Glutamatergic neuron (in vitro differentiated cells): ENCODE measurements around the gene ACAA1. TPM values are rescaled to one million over a fixed set of nuclear protein-coding genes. Genes with fewer than 3 reads are reported as not detected.

Experiments
- DNase-seq: peaks from one replicate; pipeline ENCODE4 v3.0.0; 2022
- H3K27ac Mint-ChIP-seq: one replicate; pipeline ENCODE4 v1.8.0; 2020; ENCODE audit warnings: mild to moderate bottlenecking, mixed read lengths, inconsistent platforms; ENCODE audit not compliant: unreplicated experiment
- H3K27me3 Mint-ChIP-seq: one replicate; pipeline ENCODE4 v1.8.0; 2020; ENCODE audit warnings: mild to moderate bottlenecking, moderate library complexity, mixed read lengths, inconsistent platforms; ENCODE audit not compliant: unreplicated experiment
- H3K36me3 Mint-ChIP-seq: one replicate; pipeline ENCODE4 v1.8.0; 2020; ENCODE audit warnings: mild to moderate bottlenecking, mixed read lengths, inconsistent platforms; ENCODE audit not compliant: unreplicated experiment
- H3K4me1 Mint-ChIP-seq: one replicate; pipeline ENCODE4 v1.8.0; 2020; ENCODE audit warnings: mild to moderate bottlenecking, low read depth, mixed read lengths, inconsistent platforms; ENCODE audit not compliant: unreplicated experiment
- H3K4me3 Mint-ChIP-seq: one replicate; pipeline ENCODE4 v1.8.0; 2020; ENCODE audit warnings: mild to moderate bottlenecking, mixed read lengths, inconsistent platforms; ENCODE audit not compliant: unreplicated experiment
- H3K9me3 Mint-ChIP-seq: one replicate; pipeline ENCODE4 v1.8.0; 2020; ENCODE audit warnings: mild to moderate bottlenecking, moderate library complexity, mixed read lengths, inconsistent platforms; ENCODE audit not compliant: unreplicated experiment
- CTCF ChIP-seq: fragments of 200-600 bp; sonication (generic); IDR thresholded peaks from one replicate; pipeline ENCODE4 v1.5.0; 2021; ENCODE audit not compliant: partially characterized antibody, unreplicated experiment
- total RNA-seq: library from RNA; stranded (reverse); fragmentation: NEBNext Ultra II Directional; extraction: Animal tissue kit (Norgen Biotek cat#: 25700); gene quantifications from one replicate; pipeline ENCODE4 v1.2.1, GENCODE V29; 2021; ENCODE audit not compliant: unreplicated experiment

Gene ACAA1
- total RNA-seq, 1 donor from 2014 or later: 89.8 TPM

DNA sequence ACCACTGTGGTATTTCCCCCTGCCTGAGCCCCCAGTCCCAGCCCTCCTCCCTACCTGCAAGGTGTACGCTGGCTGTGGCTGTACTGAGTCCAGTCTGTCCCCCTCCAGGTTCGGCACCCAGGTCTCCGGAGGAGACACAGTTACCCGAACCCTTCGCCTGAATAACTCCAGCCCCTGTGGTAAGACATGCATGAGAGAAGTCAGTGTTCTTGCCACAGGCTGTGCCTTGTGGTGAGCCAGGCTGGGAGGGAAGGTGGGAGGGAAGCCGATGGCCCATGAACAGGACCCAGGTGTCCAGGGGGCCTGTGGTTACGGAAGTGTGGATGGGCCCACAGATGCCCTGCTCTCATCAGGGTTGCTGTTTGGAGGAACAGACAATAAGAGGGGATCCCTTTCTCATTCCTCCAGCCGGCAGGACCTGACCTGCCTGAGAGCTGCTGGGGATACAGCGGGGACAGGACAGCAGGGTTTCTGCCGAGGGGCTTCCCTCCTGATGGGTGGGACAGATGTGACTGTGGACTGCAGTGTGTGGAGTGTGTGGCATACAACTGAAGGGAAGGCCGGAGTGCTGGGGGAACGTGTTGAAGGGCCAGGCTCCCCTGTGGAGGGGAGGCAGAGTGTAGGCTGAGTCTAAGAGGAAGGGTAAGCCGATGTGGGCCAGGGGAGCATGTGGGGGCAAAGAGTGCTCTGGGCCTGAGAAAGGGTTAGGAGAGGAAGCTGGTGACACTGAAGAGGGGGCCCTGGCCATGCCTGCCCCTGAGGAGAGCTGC, 21.9 kb downstream of the ACAA1 start:
- Mint-ChIP-seq H3K9me3 (peaks cover 3% of the 10 kb centered on the region), H3K36me3 (no peaks in the 10 kb centered on the region), H3K4me1 (no peaks in the 10 kb centered on the region), H3K27me3 (peaks cover 9% of the 10 kb centered on the region), H3K27ac (no peak overlapping the region), H3K4me3 (no peak overlapping the region)
- no peak for DNase-seq
- TF ChIP-seq CTCF: no peak

DNA sequence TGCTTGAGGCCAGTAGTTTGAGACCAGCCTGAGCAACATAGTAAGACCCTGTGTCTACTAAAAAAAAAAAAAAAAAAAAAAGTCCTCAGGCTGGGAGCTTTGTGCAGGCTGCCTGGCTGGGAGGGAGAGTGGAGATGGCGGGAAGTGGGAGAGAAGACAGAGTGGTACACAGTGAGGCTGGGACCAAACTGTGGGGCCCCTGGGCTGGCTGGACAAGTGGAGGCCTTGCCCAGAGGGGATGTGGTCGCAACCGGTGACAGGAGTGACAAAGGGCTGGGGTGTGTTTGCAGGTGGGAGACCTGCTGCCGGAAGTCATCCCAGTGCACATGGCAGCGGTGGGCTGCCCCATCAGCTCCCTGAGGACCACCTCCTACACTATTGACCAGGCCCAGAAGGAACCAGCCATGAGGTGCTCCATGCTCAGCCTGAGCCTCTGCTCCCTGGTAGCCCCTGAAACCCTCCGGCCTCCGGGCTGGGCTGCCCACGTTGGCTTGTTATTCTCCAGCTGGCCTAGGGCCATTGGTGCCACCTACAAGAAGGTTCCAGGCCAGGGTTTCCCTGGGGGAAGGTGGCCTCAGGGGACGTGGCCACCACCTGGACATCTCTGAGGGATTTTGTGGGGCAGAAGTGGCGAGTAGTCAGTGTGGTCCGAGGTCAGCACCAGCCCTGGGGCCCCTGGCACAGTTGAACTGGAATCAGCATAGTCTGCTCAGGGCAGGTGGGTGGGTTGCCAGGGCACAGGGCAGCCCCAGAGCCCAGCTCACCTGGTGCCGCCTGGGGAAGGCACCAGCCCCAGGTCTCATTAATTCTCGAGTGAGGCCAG, 22.7 kb downstream of the ACAA1 start:
- H3K27ac Mint-ChIP-seq: no peak overlapping the region
- H3K4me3 Mint-ChIP-seq: no peak overlapping the region
- no peak for TF ChIP-seq CTCF
- H3K4me1 Mint-ChIP-seq: no peaks in the 10 kb centered on the region
- H3K9me3 Mint-ChIP-seq: peaks cover 3% of the 10 kb centered on the region
- peaks cover 7% of the 10 kb centered on the region for H3K27me3 Mint-ChIP-seq
- no peak for DNase-seq
- no peaks in the 10 kb centered on the region for H3K36me3 Mint-ChIP-seq

DNA sequence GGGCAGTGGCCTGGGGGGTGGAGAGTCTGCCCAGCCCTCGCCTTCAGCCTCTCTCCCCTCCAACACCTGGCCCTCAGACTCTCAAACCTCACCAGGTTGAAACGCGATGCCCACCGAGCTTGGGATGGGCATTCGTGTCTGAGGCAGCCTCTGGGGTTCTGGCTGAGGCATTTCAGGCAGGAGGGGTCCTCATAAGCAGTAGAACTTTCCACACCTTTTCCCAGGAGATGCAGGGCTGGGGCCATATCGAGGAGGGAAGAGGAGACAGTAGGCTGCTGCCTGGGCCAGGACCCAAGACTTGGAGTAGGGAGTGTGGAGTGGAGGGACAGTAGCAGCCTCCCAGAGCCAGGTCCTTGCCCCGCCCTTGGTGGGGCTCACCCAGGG, 24.6 kb downstream of the ACAA1 start:
- DNase-seq: no peak
- H3K9me3 Mint-ChIP-seq: peaks cover 2% of the 10 kb centered on the region
- peaks cover 3% of the 10 kb centered on the region for H3K27me3 Mint-ChIP-seq
- no peaks in the 10 kb centered on the region for H3K36me3 Mint-ChIP-seq
- H3K27ac Mint-ChIP-seq: no peak overlapping the region
- H3K4me1 Mint-ChIP-seq: no peaks in the 10 kb centered on the region
- TF ChIP-seq CTCF: no peak
- H3K4me3 Mint-ChIP-seq: no peak overlapping the region

- Mint-ChIP-seq H3K4me3 (no peak overlapping the region), H3K9me3 (peaks cover 2% of the 10 kb centered on the region), H3K36me3 (no peaks in the 10 kb centered on the region), H3K27me3 (peaks cover 3% of the 10 kb centered on the region), H3K4me1 (no peaks in the 10 kb centered on the region), H3K27ac (no peak overlapping the region)
- no peak for TF ChIP-seq CTCF
- DNase-seq: no peak
These were observed 25.1 kb downstream of the ACAA1 start for GRCh38 chr3:38111696-38112377.
